ENCODE results near the gene AUH.

AUH gene

DNA sequence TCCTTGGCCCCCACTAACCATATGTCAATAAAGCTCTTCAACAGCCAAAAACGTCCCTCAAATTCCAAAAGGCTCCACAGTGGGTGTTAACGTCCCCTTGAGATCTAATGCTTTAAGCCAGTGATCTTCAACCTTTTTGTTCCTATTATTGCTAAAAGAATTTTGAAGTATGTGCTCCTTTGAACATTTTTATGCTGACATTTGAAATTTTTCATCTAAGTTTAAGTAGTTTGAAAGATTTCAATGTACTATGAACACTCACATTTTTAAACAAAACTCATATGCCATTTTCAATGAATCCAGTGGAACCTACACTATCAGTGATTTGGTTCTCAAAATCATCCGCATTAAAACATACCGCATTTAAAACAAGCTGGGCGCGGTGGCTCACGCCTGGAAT is 29.9 kb downstream of the AUH start:
- Histone ChIP-seq H3K4me3 (replicated peaks; ENCODE audit: insufficient read depth, low read length) (no peak overlapping the region), H3K27me3 (ENCODE audit: insufficient read depth, poor library complexity, severe bottlenecking) (no peaks in the 10 kb centered on the region), H3K27ac (replicated peaks) (no peak overlapping the region)
- TF ChIP-seq GABPA (IDR thresholded peaks at IDR 0.05; ENCODE audit: low read depth) (no peak), POLR2AphosphoS5 (IDR thresholded peaks at IDR 0.05; ENCODE audit: low read depth) (no peak), SPI1 (IDR thresholded peaks at IDR 0.05; ENCODE audit: borderline replicate concordance, low read depth) (no peak)
- TF ChIP-seq, protein P1, sequence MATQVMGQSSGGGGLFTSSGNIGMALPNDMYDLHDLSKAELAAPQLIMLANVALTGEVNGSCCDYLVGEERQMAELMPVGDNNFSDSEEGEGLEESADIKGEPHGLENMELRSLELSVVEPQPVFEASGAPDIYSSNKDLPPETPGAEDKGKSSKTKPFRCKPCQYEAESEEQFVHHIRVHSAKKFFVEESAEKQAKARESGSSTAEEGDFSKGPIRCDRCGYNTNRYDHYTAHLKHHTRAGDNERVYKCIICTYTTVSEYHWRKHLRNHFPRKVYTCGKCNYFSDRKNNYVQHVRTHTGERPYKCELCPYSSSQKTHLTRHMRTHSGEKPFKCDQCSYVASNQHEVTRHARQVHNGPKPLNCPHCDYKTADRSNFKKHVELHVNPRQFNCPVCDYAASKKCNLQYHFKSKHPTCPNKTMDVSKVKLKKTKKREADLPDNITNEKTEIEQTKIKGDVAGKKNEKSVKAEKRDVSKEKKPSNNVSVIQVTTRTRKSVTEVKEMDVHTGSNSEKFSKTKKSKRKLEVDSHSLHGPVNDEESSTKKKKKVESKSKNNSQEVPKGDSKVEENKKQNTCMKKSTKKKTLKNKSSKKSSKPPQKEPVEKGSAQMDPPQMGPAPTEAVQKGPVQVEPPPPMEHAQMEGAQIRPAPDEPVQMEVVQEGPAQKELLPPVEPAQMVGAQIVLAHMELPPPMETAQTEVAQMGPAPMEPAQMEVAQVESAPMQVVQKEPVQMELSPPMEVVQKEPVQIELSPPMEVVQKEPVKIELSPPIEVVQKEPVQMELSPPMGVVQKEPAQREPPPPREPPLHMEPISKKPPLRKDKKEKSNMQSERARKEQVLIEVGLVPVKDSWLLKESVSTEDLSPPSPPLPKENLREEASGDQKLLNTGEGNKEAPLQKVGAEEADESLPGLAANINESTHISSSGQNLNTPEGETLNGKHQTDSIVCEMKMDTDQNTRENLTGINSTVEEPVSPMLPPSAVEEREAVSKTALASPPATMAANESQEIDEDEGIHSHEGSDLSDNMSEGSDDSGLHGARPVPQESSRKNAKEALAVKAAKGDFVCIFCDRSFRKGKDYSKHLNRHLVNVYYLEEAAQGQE (IDR thresholded peaks at IDR 0.05; ENCODE audit: insufficient replicate concordance, low read depth): no peak
- TF ChIP-seq, protein P2, sequence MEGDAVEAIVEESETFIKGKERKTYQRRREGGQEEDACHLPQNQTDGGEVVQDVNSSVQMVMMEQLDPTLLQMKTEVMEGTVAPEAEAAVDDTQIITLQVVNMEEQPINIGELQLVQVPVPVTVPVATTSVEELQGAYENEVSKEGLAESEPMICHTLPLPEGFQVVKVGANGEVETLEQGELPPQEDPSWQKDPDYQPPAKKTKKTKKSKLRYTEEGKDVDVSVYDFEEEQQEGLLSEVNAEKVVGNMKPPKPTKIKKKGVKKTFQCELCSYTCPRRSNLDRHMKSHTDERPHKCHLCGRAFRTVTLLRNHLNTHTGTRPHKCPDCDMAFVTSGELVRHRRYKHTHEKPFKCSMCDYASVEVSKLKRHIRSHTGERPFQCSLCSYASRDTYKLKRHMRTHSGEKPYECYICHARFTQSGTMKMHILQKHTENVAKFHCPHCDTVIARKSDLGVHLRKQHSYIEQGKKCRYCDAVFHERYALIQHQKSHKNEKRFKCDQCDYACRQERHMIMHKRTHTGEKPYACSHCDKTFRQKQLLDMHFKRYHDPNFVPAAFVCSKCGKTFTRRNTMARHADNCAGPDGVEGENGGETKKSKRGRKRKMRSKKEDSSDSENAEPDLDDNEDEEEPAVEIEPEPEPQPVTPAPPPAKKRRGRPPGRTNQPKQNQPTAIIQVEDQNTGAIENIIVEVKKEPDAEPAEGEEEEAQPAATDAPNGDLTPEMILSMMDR (IDR thresholded peaks at IDR 0.05; ENCODE audit: insufficient read depth, low read length): no peak
- no peak for DNase-seq (ENCODE audit: low read depth in 1 of 2, low spot score in 1 of 2)

DNA sequence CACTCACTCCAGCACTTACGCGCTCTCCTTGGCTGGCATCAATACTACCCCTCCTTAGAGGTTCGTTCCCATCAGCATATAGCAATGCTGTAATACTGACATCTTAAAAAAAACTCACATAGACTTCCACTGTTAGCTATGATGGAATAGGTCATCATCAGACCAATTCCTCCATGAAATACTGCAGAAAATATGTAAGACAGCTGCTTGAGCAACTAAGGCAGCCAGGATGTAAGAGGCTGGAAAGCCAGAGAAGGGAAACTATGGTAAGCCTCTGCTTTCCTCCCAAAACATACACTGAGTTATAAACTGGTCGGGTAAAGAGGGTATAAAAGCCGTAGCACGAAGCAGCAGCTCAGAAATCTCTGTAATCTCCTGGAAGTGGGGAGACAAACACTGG is 33.5 kb downstream of the AUH start:
- TF ChIP-seq, protein P1 (IDR thresholded peaks at IDR 0.05; ENCODE audit: insufficient replicate concordance, low read depth): no peak
- TF ChIP-seq POLR2AphosphoS5 (IDR thresholded peaks at IDR 0.05; ENCODE audit: low read depth) (no peak), SPI1 (IDR thresholded peaks at IDR 0.05; ENCODE audit: borderline replicate concordance, low read depth) (no peak), GABPA (IDR thresholded peaks at IDR 0.05; ENCODE audit: low read depth) (no peak)
- TF ChIP-seq, protein P2 (IDR thresholded peaks at IDR 0.05; ENCODE audit: insufficient read depth, low read length): no peak
- DNase-seq (ENCODE audit: low read depth in 1 of 2, low spot score in 1 of 2): no peak
- H3K27me3 ChIP-seq (ENCODE audit: insufficient read depth, poor library complexity, severe bottlenecking): no peaks in the 10 kb centered on the region

DNA sequence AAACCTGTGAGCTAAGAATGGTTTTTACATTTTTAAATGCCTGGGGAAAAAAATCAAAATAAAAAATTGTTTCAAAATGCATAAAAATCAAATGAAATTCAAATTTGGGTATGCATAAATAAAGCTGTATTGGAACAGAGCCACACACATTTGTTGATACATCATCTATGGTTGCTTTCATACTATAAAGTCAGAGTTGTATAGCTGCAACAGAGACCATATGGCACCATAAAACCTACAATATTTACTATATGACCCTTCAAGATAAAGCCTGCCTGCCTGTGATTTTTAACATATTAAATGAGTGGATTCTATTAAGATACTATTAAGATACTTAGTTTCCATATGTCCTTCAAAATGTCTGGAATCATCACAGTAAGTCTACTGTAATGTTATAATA is 40.0 kb downstream of the AUH start:
- Histone ChIP-seq H3K27ac (replicated peaks) (no peak overlapping the region), H3K27me3 (ENCODE audit: insufficient read depth, poor library complexity, severe bottlenecking) (no peaks in the 10 kb centered on the region), H3K4me3 (replicated peaks; ENCODE audit: insufficient read depth, low read length) (no peak overlapping the region)
- TF ChIP-seq, protein P2 (IDR thresholded peaks at IDR 0.05; ENCODE audit: insufficient read depth, low read length): no peak
- no peak for TF ChIP-seq POLR2AphosphoS5 (IDR thresholded peaks at IDR 0.05; ENCODE audit: low read depth)
- no peak for TF ChIP-seq SPI1 (IDR thresholded peaks at IDR 0.05; ENCODE audit: borderline replicate concordance, low read depth)
- TF ChIP-seq, protein P1 (IDR thresholded peaks at IDR 0.05; ENCODE audit: insufficient replicate concordance, low read depth): no peak
- no peak for TF ChIP-seq GABPA (IDR thresholded peaks at IDR 0.05; ENCODE audit: low read depth)
- no peak for DNase-seq (ENCODE audit: low read depth in 1 of 2, low spot score in 1 of 2)

More for the DNA sequence above, 33.5 kb downstream of the AUH start:
- H3K4me3 ChIP-seq (replicated peaks; ENCODE audit: insufficient read depth, low read length): no peak overlapping the region
- no peak overlapping the region for H3K27ac ChIP-seq (replicated peaks)
